SK-N-SH (cell line): Measurements from ENCODE around the gene LPP. TPM values are rescaled to one million over a fixed set of nuclear protein-coding genes. Genes with fewer than 3 reads are reported as not detected.

ENCODE experiments used
- CTCF ChIA-PET: fragments of 300-600, 350-600 bp; formaldehyde crosslinking; extraction: SDS; loops from one replicate; lab custom pipeline; 2021; lab: Yijun Ruan, JAX
- POLR2A ChIA-PET: fragments of 350-600 bp; sonication (Branson Sonifier 250); formaldehyde crosslinking; extraction: SDS; loops from one replicate; lab custom pipeline; 2020; ENCODE audit warnings: antibody characterized with exemption, inconsistent platforms; lab: Yijun Ruan, JAX
- DNase-seq: peaks from one replicate; pipeline ENCODE4 v3.0.0; 2012
- H2AFZ ChIP-seq: fragments of 200-600 bp; sonication (generic); 2 replicates; pipeline ENCODE4 v1.8.1; 2016; ENCODE audit warnings: antibody characterized with exemption, mild to moderate bottlenecking, low read depth
- H3F3A ChIP-seq: fragments of 200-600 bp; sonication (generic); replicated peaks from 2 replicates; pipeline ENCODE3; 2016; ENCODE audit warnings: antibody characterized with exemption, mild to moderate bottlenecking; ENCODE audit not compliant: insufficient read depth
- H3K27ac ChIP-seq, 2 experiments: fragments of 200-500 bp in 1 of 2; fragments of 200-600 bp in 1 of 2; sonication (Bioruptor generic) in 1 of 2; sonication (generic), shearing (Covaris generic) in 1 of 2; 2 replicates each; pipeline versions ENCODE4 v1.5.1 to v1.6.1; 2014 to 2016; ENCODE audit warnings: low read depth in 2 of 2, inconsistent platforms in 1 of 2, low read length in 1 of 2, mild to moderate bottlenecking in 1 of 2, mixed read lengths in 1 of 2
- H3K27me3 ChIP-seq: fragments of 200-600 bp; sonication (generic), shearing (Covaris generic); 2 replicates; pipeline ENCODE4 v1.6.1; 2016; ENCODE audit warnings: mixed run types; ENCODE audit not compliant: insufficient read depth
- H3K36me3 ChIP-seq, 2 experiments: fragments of 200-500 bp in 1 of 2; fragments of 200-600 bp in 1 of 2; sonication (Bioruptor generic) in 1 of 2; sonication (generic) in 1 of 2; replicated peaks in 1 of 2; 2 replicates each; pipeline versions ENCODE3 to v1.5.1; 2014 to 2016; ENCODE audit warnings: low read length in 1 of 2, mild to moderate bottlenecking in 1 of 2; ENCODE audit not compliant: insufficient read depth in 2 of 2, control insufficient read depth in 1 of 2
- H3K4me1 ChIP-seq, 2 experiments: fragments of 200-500 bp in 1 of 2; fragments of 200-600 bp in 1 of 2; sonication (Bioruptor generic) in 1 of 2; sonication (generic), shearing (Covaris generic) in 1 of 2; 2 replicates each; pipeline versions ENCODE4 v1.5.1 to v1.6.1; 2014 to 2016; ENCODE audit warnings: low read depth in 1 of 2, low read length in 1 of 2, mixed run types in 1 of 2; ENCODE audit not compliant: insufficient read depth in 2 of 2, control insufficient read depth in 1 of 2
- H3K4me2 ChIP-seq: fragments of 200-600 bp; sonication (generic), shearing (Covaris generic); 2 replicates; pipeline ENCODE4 v1.6.1; 2017; ENCODE audit warnings: mixed run types
- H3K4me3 ChIP-seq, 2 experiments: fragments of 200-500 bp in 1 of 2; fragments of 200-600 bp in 1 of 2; sonication (Bioruptor generic) in 1 of 2; sonication (generic), shearing (Covaris generic) in 1 of 2; 2 replicates each; pipeline versions ENCODE4 v1.5.1 to v1.8.1; 2014 to 2016; ENCODE audit warnings: low read depth in 2 of 2, inconsistent platforms in 1 of 2, low read length in 1 of 2, mild to moderate bottlenecking in 1 of 2, mixed read lengths in 1 of 2, moderate library complexity in 1 of 2
- H3K79me2 ChIP-seq: fragments of 200-600 bp; sonication (generic); 2 replicates; pipeline ENCODE4 v1.8.1; 2017; ENCODE audit warnings: mild to moderate bottlenecking; ENCODE audit not compliant: insufficient read depth
- H3K9ac ChIP-seq: fragments of 200-600 bp; sonication (generic); 2 replicates; pipeline ENCODE4 v1.6.1; 2017; ENCODE audit warnings: mixed run types
- H3K9me2 ChIP-seq: fragments of 200-600 bp; sonication (generic); 2 replicates; pipeline ENCODE4 v1.6.1; 2017; ENCODE audit warnings: mixed run types
- H3K9me3 ChIP-seq: fragments of 200-600 bp; sonication (generic); 2 replicates; pipeline ENCODE4 v1.6.1; 2017; ENCODE audit warnings: mixed run types, mild to moderate bottlenecking, moderate library complexity
- H4K20me1 ChIP-seq: fragments of 200-600 bp; sonication (generic); 2 replicates; pipeline ENCODE4 v1.6.1; 2017; ENCODE audit warnings: mild to moderate bottlenecking, mixed run types; ENCODE audit not compliant: insufficient read depth
- CHD2 ChIP-seq: fragments of 150-350 bp; IDR thresholded peaks from 2 replicates; pipeline ENCODE4 v1.6.1; 2018; ENCODE audit warnings: low read length; ENCODE audit not compliant: partially characterized antibody
- FOSL2 ChIP-seq: IDR thresholded peaks from 2 replicates; pipeline ENCODE4 v1.4.0; 2012; ENCODE audit warnings: low read depth, mild to moderate bottlenecking, moderate library complexity, borderline replicate concordance
- FOXM1 ChIP-seq: IDR thresholded peaks from 2 replicates; pipeline ENCODE4 v1.4.0; 2012; ENCODE audit warnings: low read depth, mild to moderate bottlenecking
- GABPA ChIP-seq: IDR thresholded peaks from 2 replicates; pipeline ENCODE4 v1.4.0; 2012; ENCODE audit warnings: low read depth, mild to moderate bottlenecking
- JUND ChIP-seq: IDR thresholded peaks from 2 replicates; pipeline ENCODE4 v1.4.0; 2012
- MEF2A ChIP-seq: IDR thresholded peaks from 2 replicates; pipeline ENCODE4 v1.4.0; 2012; ENCODE audit warnings: low read depth, borderline replicate concordance
- NFIC ChIP-seq: IDR thresholded peaks from 2 replicates; pipeline ENCODE4 v1.4.0; 2012; ENCODE audit warnings: borderline replicate concordance
- REST ChIP-seq: IDR thresholded peaks from 2 replicates; pipeline ENCODE4 v1.6.1; 2012; ENCODE audit warnings: mild to moderate bottlenecking, low read depth, low read length, moderate library complexity
- RFX5 ChIP-seq: IDR thresholded peaks from 2 replicates; pipeline ENCODE4 v1.6.1; 2012; ENCODE audit warnings: mild to moderate bottlenecking, improper control_type of control experiment, low read length
- RXRA ChIP-seq: IDR thresholded peaks from 2 replicates; pipeline ENCODE4 v1.4.0; 2012; ENCODE audit warnings: low read depth, mild to moderate bottlenecking, borderline replicate concordance
- TAF1 ChIP-seq: IDR thresholded peaks from 2 replicates; pipeline ENCODE4 v1.6.1; 2012; ENCODE audit warnings: low read depth, mild to moderate bottlenecking, low read length, moderate library complexity, borderline replicate concordance
- USF2 ChIP-seq: fragments of 150-350 bp; IDR thresholded peaks from 2 replicates; pipeline ENCODE4 v1.6.1; 2017; ENCODE audit warnings: antibody characterized with exemption, low read length, low read depth, borderline replicate concordance
- ZBTB33 ChIP-seq: IDR thresholded peaks from 2 replicates; pipeline ENCODE4 v1.4.0; 2012; ENCODE audit warnings: low read depth, borderline replicate concordance
- WGBS: methylation state at CpG from one replicate; pipeline ENCODE4 v1.1.6; 2017; ENCODE audit warnings: low lambda C conversion rate; 5-methylcytosine and 5-hydroxymethylcytosine counted together
- polyA plus RNA-seq, 3 experiments: library from polyadenylated mRNA; depleted of rRNA; stranded (reverse); fragments of >200 nt; gene quantifications; 2 replicates each; pipeline ENCODE4 v1.2.3, GENCODE V29; 2012

Gene LPP
- polyA plus RNA-seq, 1 of the 3 experiments (the other 2 are of a cell fraction), result 6.6 TPM

GRCh38 chr3:188707381-188708288 lies 553.7 kb downstream of the LPP start:
- Histone ChIP-seq H3K9ac (no peak overlapping the region), H3K79me2 (peaks cover 16% of the 10 kb centered on the region), H3K27ac (no peak overlapping the region), H2AFZ (no peak overlapping the region), H3K9me2 (no peaks in the 10 kb centered on the region), H3K9me3 (no peaks in the 10 kb centered on the region), H3K4me2 (no peak overlapping the region), H3F3A (peaks cover 8% of the 10 kb centered on the region), H4K20me1 (peaks cover 6% of the 10 kb centered on the region; the same call in 1 of the 2 replicates), H3K36me3 (peaks cover 0 to 11% of the 10 kb centered on the region in 2 experiments), H3K4me3 (no peak overlapping the region), H3K27me3 (no peaks in the 10 kb centered on the region), H3K4me1 (peaks cover 0 to 15% of the 10 kb centered on the region in 2 experiments; a peak in 3 of 4 replicates)
- CTCF ChIA-PET, result interaction anchor here (1.1 to 1.5 kb wide), 2 partner anchors 27 to 967 kb away, joined by 3 read pairs; no protein-coding TSS in a partner anchor
- POLR2A ChIA-PET, result no interaction called here
- TF ChIP-seq RXRA (no peak), JUND (no peak), ZBTB33 (no peak), GABPA (no peak), TAF1 (no peak), MEF2A (no peak), CHD2 (no peak)
- 79% methylated on average over 12 of the region's 12 CpGs for WGBS
- no peak for DNase-seq

GRCh38 chr3:188711881-188712247 lies 557.9 kb downstream of the LPP start:
- H3K36me3 ChIP-seq, result peaks cover 0 to 11% of the 10 kb centered on the region in 2 experiments
- H4K20me1 ChIP-seq, result peaks cover 10% of the 10 kb centered on the region; the same call in 1 of the 2 replicates
- no peak for TF ChIP-seq REST
- TF ChIP-seq FOSL2, result no peak
- TF ChIP-seq USF2, result no peak
- no peak for TF ChIP-seq FOXM1
- no peak for TF ChIP-seq NFIC
- no peak for TF ChIP-seq RFX5
- TF ChIP-seq ZBTB33, result no peak
- TF ChIP-seq GABPA, result no peak
- peak overlapping the region; percentile 46 for H3K4me2 ChIP-seq
- peaks cover 0 to 19% of the 10 kb centered on the region in 2 experiments; a peak in 3 of 4 replicates for H3K4me1 ChIP-seq
- H3K27ac ChIP-seq, result peak overlapping the region in 1 of 2 experiments; percentile 73; a peak in 2 of 4 replicates
- CTCF ChIA-PET, result no interaction called here
- 53% methylated on average over 3 of the region's 3 CpGs for WGBS
- H3K79me2 ChIP-seq, result peaks cover 26% of the 10 kb centered on the region; the same call in 1 of the 2 replicates
- no peaks in the 10 kb centered on the region for H3K27me3 ChIP-seq
- H2AFZ ChIP-seq, result no peak overlapping the region
- no peak for DNase-seq
- H3F3A ChIP-seq, result peaks cover 9% of the 10 kb centered on the region
- H3K9me2 ChIP-seq, result no peaks in the 10 kb centered on the region
- no peak overlapping the region for H3K9ac ChIP-seq
- no peak overlapping the region for H3K4me3 ChIP-seq
- H3K9me3 ChIP-seq, result no peaks in the 10 kb centered on the region
- POLR2A ChIA-PET, result no interaction called here
